IMR-90 (cell line): ENCODE data around the gene CEP170B. TPM values are rescaled to one million over a fixed set of nuclear protein-coding genes. Genes with fewer than 3 reads are reported as not detected.
"Not testable (repeated sequence)": the region's sequence is repeated elsewhere in the genome, so short reads cannot be mapped to it uniquely, and the experiment has no call there.

Experiments used
- ATAC-seq: fragments of 200-7000 bp; cut with Tn5 transposase; 2 replicates; pipeline ENCODE4 v1.9.1; 2020; ENCODE audit warnings: low read depth, mild to moderate bottlenecking, moderate library complexity
- BruUV-seq: library from RNA; stranded (reverse); fragments of 400-500 nt; replicated peaks from 2 replicates; lab custom pipeline; 2021; lab: Mats Ljungman, UMichigan
- CTCF ChIA-PET: fragments of 300-600 bp; formaldehyde crosslinking; extraction: SDS; loops from one replicate; lab custom pipeline; 2021; ENCODE audit warnings: antibody characterized with exemption; lab: Yijun Ruan, JAX
- POLR2A ChIA-PET: fragments of 300-600 bp; sonication (Branson Sonifier 250); formaldehyde crosslinking; loops from one replicate; lab custom pipeline; 2022; ENCODE audit warnings: antibody characterized with exemption; ENCODE audit not compliant: unreplicated experiment; lab: Charles Lee
- DNase-seq: peaks from one replicate; pipeline ENCODE4 v3.0.0; 2013
- H2AFZ ChIP-seq: replicated peaks from 2 replicates; pipeline ENCODE3; 2013; ENCODE audit warnings: low read length, mild to moderate bottlenecking; ENCODE audit not compliant: poor library complexity
- H2AK5ac ChIP-seq: 2 replicates; pipeline ENCODE4 v1.6.1; 2013; ENCODE audit warnings: low read depth, low read length, inconsistent platforms
- H2AK9ac ChIP-seq: replicated peaks from 2 replicates; pipeline ENCODE3; 2013; ENCODE audit warnings: mild to moderate bottlenecking, low read depth, low read length, moderate library complexity; ENCODE audit not compliant: poor library complexity
- H2BK120ac ChIP-seq: 2 replicates; pipeline ENCODE4 v1.6.1; 2013; ENCODE audit warnings: low read depth, low read length, inconsistent platforms
- H2BK15ac ChIP-seq: 3 replicates; pipeline ENCODE4 v1.6.1; 2013; ENCODE audit warnings: low read depth, low read length, inconsistent platforms
- H2BK20ac ChIP-seq: 2 replicates; pipeline ENCODE4 v1.6.1; 2013; ENCODE audit warnings: low read depth, mild to moderate bottlenecking, inconsistent platforms, low read length, moderate library complexity
- H2BK5ac ChIP-seq: 2 replicates; pipeline ENCODE4 v1.6.1; 2013; ENCODE audit warnings: mild to moderate bottlenecking, low read depth, low read length, inconsistent platforms; ENCODE audit not compliant: poor library complexity, severe bottlenecking
- H3K14ac ChIP-seq: replicated peaks from 2 replicates; pipeline ENCODE4 v1.6.1; 2013; ENCODE audit warnings: low read depth, low read length, inconsistent platforms
- H3K18ac ChIP-seq: 2 replicates; pipeline ENCODE4 v1.6.1; 2013; ENCODE audit warnings: low read depth, low read length, control low read depth
- H3K23ac ChIP-seq: 2 replicates; pipeline ENCODE4 v1.6.1; 2013; ENCODE audit warnings: low read depth, low read length, inconsistent platforms
- H3K27ac ChIP-seq: 2 replicates; pipeline ENCODE4 v1.5.1; 2013; ENCODE audit warnings: mild to moderate bottlenecking, control low read depth, low read length; ENCODE audit not compliant: insufficient read depth
- H3K27me3 ChIP-seq: 2 replicates; pipeline ENCODE4 v1.6.1; 2013; ENCODE audit warnings: low read length; ENCODE audit not compliant: control insufficient read depth, insufficient read depth
- H3K36me3 ChIP-seq: 2 replicates; pipeline ENCODE4 v1.6.1; 2013; ENCODE audit warnings: low read length, mixed read lengths; ENCODE audit not compliant: control insufficient read depth, insufficient read depth
- H3K4ac ChIP-seq: 2 replicates; pipeline ENCODE4 v1.6.1; 2013; ENCODE audit warnings: low read depth, low read length, inconsistent platforms
- H3K4me1 ChIP-seq: 2 replicates; pipeline ENCODE4 v1.6.1; 2013; ENCODE audit warnings: low read length, mixed read lengths; ENCODE audit not compliant: control insufficient read depth, insufficient read depth
- H3K4me2 ChIP-seq: 2 replicates; pipeline ENCODE4 v1.6.1; 2013; ENCODE audit warnings: low read depth, mild to moderate bottlenecking, control low read depth, low read length, moderate library complexity
- H3K4me3 ChIP-seq: 2 replicates; pipeline ENCODE4 v1.5.1; 2013; ENCODE audit warnings: low read depth, mild to moderate bottlenecking, control low read depth, low read length, moderate library complexity; ENCODE audit not compliant: insufficient read depth
- H3K56ac ChIP-seq: 2 replicates; pipeline ENCODE4 v1.6.1; 2013; ENCODE audit warnings: low read length, inconsistent platforms; ENCODE audit not compliant: insufficient read depth; ENCODE audit errors: extremely low read depth
- H3K79me1 ChIP-seq, 2 experiments: 2 replicates each; pipeline ENCODE4 v1.6.1; 2013; ENCODE audit warnings: low read length in 2 of 2, inconsistent platforms in 1 of 2, low read depth in 1 of 2
- H3K9ac ChIP-seq: 2 replicates; pipeline ENCODE4 v1.6.1; 2013; ENCODE audit warnings: low read depth, low read length, control low read depth
- H3K9me1 ChIP-seq: 2 replicates; pipeline ENCODE4 v1.6.1; 2013; ENCODE audit warnings: low read length, inconsistent platforms; ENCODE audit not compliant: insufficient read depth
- H3K9me3 ChIP-seq: 2 replicates; pipeline ENCODE4 v1.6.1; 2013; ENCODE audit warnings: low read length; ENCODE audit not compliant: control insufficient read depth, insufficient read depth
- H4K20me1 ChIP-seq: 2 replicates; pipeline ENCODE4 v1.6.1; 2013; ENCODE audit warnings: low read length, inconsistent platforms; ENCODE audit not compliant: insufficient read depth
- H4K5ac ChIP-seq: 2 replicates; pipeline ENCODE4 v1.6.1; 2013; ENCODE audit warnings: mild to moderate bottlenecking, low read depth, low read length, control low read depth
- H4K8ac ChIP-seq, 2 experiments: 2 replicates each; pipeline ENCODE4 v1.6.1; 2013; ENCODE audit warnings: low read depth in 2 of 2, low read length in 2 of 2, control low read depth in 1 of 2, inconsistent platforms in 1 of 2
- H4K91ac ChIP-seq: 2 replicates; pipeline ENCODE4 v1.6.1; 2013; ENCODE audit warnings: low read depth, low read length, inconsistent platforms; ENCODE audit not compliant: insufficient read depth
- WGBS, 2 experiments: methylation state at CpG; one replicate each; pipeline versions ENCODE4 v1.1.5 to v1.1.7; 2013; ENCODE audit warnings: missing lambda C conversion rate in 2 of 2; ENCODE audit not compliant: insufficient read length in 1 of 2; ENCODE audit errors: extremely low coverage in 2 of 2; 5-methylcytosine and 5-hydroxymethylcytosine counted together
- dilution Hi-C: fragments of 300-500 bp; cut with HindIII; formaldehyde crosslinking; loops from one replicate; pipeline ENCODE4 v1.14.3; 2018; ENCODE audit warnings: low sequenced_read_pairs; ENCODE audit not compliant: unreplicated experiment
- in situ Hi-C: fragments of 300-500 bp; cut with MboI; formaldehyde crosslinking; loops from 3 replicates; pipeline ENCODE4 v1.14.3; 2019; ENCODE audit warnings: low sequenced_read_pairs, inconsistent platforms, mixed read lengths
- intact Hi-C: fragments of 100-400 bp; cut with micrococcal nuclease; formaldehyde crosslinking; loops from 2 replicates; pipeline ENCODE4 v1.10.0; 2022
- polyA plus RNA-seq, 3 experiments: library from polyadenylated mRNA; depleted of rRNA; stranded (reverse); fragments of >200 nt; gene quantifications; 2 replicates each; pipeline ENCODE4 v1.2.3, GENCODE V29; 2012; ENCODE audit warnings: low replicate concordance in 1 of 3
- total RNA-seq: library from RNA; depleted of rRNA; stranded (reverse); fragments of >200 nt; gene quantifications from 2 replicates; pipeline ENCODE4 v1.2.3, GENCODE V29; 2012

CEP170B gene
- total and polyA plus RNA-seq, 2 of the 4 experiments (the other 2 are of a cell fraction), result 3.6 to 13.1 TPM

GRCh38 chr14:104884381-104884780 lies 19.3 kb downstream of the CEP170B start:
- H3K4me1 ChIP-seq, H3K18ac ChIP-seq, H2AFZ ChIP-seq, ATAC-seq, H3K56ac ChIP-seq, H3K4me2 ChIP-seq, H4K91ac ChIP-seq, H3K27me3 ChIP-seq, H3K23ac ChIP-seq, H4K8ac ChIP-seq, in situ Hi-C loops, intact Hi-C loops, H3K9me1 ChIP-seq, H3K14ac ChIP-seq, H3K79me1 ChIP-seq, H2BK5ac ChIP-seq, H3K4me3 ChIP-seq, H2BK15ac ChIP-seq, H2AK9ac ChIP-seq, H3K9me3 ChIP-seq, H2BK120ac ChIP-seq, H2BK20ac ChIP-seq, H4K20me1 ChIP-seq, dilution Hi-C loops, H3K27ac ChIP-seq, H3K4ac ChIP-seq, H2AK5ac ChIP-seq, H4K5ac ChIP-seq, BruUV-seq, DNase-seq, H3K9ac ChIP-seq, CTCF ChIA-PET: not testable (repeated sequence)
- 90% methylated on average over 2 of the region's 34 CpGs; no CpG with 5 or more reads in 1 of the 2 experiments for WGBS, 2 experiments
- H3K36me3 ChIP-seq, result peaks cover 47% of the 10 kb centered on the region
- POLR2A ChIA-PET, result interaction anchor here (0.6 kb wide), 1 partner anchor 135 kb away, joined by 3 read pairs; no protein-coding TSS in a partner anchor
